Measurements from ENCODE around the gene EML1.
A peak's percentile ranks its signal among the peaks of the same experiment; 100 is the strongest.

Gene EML1

GRCh38 chr14:99931308-99931707, 138.1 kb downstream of the EML1 start:
- no peak overlapping the region for H3K4me3 ChIP-seq (ENCODE audit: low read length)
- no peak for TF ChIP-seq CTCF (IDR thresholded peaks at IDR 0.05; ENCODE audit: insufficient read depth, low read depth, low read length, missing control alignments)
- DNase-seq (ENCODE audit: low read depth): no peak

GRCh38 chr14:99936056-99936455, 142.8 kb downstream of the EML1 start:
- no peak overlapping the region for H3K4me3 ChIP-seq (ENCODE audit: low read length)
- DNase-seq (ENCODE audit: low read depth): peak; percentile 9
- no peak for TF ChIP-seq CTCF (IDR thresholded peaks at IDR 0.05; ENCODE audit: insufficient read depth, low read depth, low read length, missing control alignments)

GRCh38 chr14:99936738-99937474, 143.7 kb downstream of the EML1 start:
- DNase-seq (ENCODE audit: low read depth): no peak
- H3K4me3 ChIP-seq (ENCODE audit: low read length): no peak overlapping the region
- no peak for TF ChIP-seq CTCF (IDR thresholded peaks at IDR 0.05; ENCODE audit: insufficient read depth, low read depth, low read length, missing control alignments)

- no peak overlapping the region for H3K4me3 ChIP-seq (ENCODE audit: low read length)
- DNase-seq (ENCODE audit: low read depth): peak; percentile 39
- no peak for TF ChIP-seq CTCF (IDR thresholded peaks at IDR 0.05; ENCODE audit: insufficient read depth, low read depth, low read length, missing control alignments)
Observed at GRCh38 chr14:99937475-99938244, 144.4 kb downstream of the EML1 start.

GRCh38 chr14:99938376-99938775, 145.2 kb downstream of the EML1 start:
- no peak overlapping the region for H3K4me3 ChIP-seq (ENCODE audit: low read length)
- no peak for TF ChIP-seq CTCF (IDR thresholded peaks at IDR 0.05; ENCODE audit: insufficient read depth, low read depth, low read length, missing control alignments)
- DNase-seq (ENCODE audit: low read depth): no peak

- no peak overlapping the region for H3K4me3 ChIP-seq (ENCODE audit: low read length)
- DNase-seq (ENCODE audit: low read depth): no peak
- no peak for TF ChIP-seq CTCF (IDR thresholded peaks at IDR 0.05; ENCODE audit: insufficient read depth, low read depth, low read length, missing control alignments)
Observed at GRCh38 chr14:99938896-99939295, 145.7 kb downstream of the EML1 start.
